ENCODE measurements around the gene PTPRN2. TPM values are rescaled to one million over a fixed set of nuclear protein-coding genes. Genes with fewer than 3 reads are reported as not detected.

Gene PTPRN2
- total and polyA plus RNA-seq, 8 donors, result 4.9 to 136 (median 46.8) TPM

DNA sequence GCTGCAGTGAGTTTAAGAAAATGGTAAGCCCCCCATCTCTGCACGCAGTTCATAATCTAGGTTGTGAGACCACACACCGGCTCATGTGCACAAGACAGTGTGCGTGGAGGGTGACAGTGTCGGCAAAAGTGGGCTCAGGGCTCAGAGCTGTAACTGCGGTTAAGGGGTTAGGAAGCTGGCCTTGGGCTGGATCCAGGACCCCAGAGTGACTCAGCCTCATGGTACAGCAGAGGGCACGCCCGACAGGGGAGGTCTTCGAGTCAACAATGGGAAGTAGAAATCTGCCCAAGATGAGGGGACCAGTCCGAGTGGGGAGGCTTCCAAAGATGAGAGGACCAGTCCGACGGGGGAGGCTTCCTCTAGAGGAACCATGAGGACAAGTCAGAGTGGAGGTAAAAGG is 813.1 kb downstream of the PTPRN2 start:
- peaks cover 0 to 20% (median 0%) of the 10 kb centered on the region in 3 donors for H3K27me3 ChIP-seq
- intact Hi-C loops (cut with DNase I; ENCODE audit: low total_unique reads), result no loop called here
- H3K27ac ChIP-seq, result no peak overlapping the region
- 87 to 96% (median 89%) methylated on average over 11 of the region's 11 CpGs for whole genome bisulfite sequencing, 5 donors
- no peak overlapping the region for H3K4me3 ChIP-seq
- H3K9me3 ChIP-seq, result peaks cover 4 to 18% (median 15%) of the 10 kb centered on the region in 4 donors
- TF ChIP-seq POLR2A (IDR thresholded peaks at IDR 0.05), result no peak
- TF ChIP-seq POLR2AphosphoS5 (IDR thresholded peaks at IDR 0.05), result no peak
- TF ChIP-seq EP300 (IDR thresholded peaks at IDR 0.05), result no peak
- TF ChIP-seq, protein P1, sequence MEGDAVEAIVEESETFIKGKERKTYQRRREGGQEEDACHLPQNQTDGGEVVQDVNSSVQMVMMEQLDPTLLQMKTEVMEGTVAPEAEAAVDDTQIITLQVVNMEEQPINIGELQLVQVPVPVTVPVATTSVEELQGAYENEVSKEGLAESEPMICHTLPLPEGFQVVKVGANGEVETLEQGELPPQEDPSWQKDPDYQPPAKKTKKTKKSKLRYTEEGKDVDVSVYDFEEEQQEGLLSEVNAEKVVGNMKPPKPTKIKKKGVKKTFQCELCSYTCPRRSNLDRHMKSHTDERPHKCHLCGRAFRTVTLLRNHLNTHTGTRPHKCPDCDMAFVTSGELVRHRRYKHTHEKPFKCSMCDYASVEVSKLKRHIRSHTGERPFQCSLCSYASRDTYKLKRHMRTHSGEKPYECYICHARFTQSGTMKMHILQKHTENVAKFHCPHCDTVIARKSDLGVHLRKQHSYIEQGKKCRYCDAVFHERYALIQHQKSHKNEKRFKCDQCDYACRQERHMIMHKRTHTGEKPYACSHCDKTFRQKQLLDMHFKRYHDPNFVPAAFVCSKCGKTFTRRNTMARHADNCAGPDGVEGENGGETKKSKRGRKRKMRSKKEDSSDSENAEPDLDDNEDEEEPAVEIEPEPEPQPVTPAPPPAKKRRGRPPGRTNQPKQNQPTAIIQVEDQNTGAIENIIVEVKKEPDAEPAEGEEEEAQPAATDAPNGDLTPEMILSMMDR (IDR thresholded peaks at IDR 0.05), result no peak
- no peaks in the 10 kb centered on the region for H3K4me1 ChIP-seq
- no peak for DNase-seq
- H3K36me3 ChIP-seq, result no peaks in the 10 kb centered on the region

DNA sequence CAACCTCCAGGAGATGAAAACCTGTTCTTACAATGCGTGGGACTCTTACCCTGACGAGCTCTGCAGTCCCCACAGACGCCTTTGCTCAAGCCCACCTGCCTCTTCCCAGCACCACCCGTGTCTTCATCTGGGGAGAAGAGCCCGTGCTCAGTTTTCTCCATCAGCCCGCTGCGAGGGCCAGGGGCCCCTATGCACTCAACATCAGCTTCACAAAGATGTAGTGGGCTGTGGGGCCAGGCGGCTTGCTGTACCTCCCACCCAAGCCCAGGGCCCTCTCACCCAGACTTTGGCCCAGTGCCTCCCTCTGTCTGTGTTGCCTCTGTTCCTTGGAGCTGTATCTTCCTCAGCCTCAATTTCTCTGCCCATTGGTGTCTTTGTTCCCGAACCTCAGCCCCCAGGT is 814.3 kb downstream of the PTPRN2 start:
- DNase-seq, result no peak
- Histone ChIP-seq H3K27me3 (peaks cover 0 to 26% (median 0%) of the 10 kb centered on the region in 3 donors), H3K27ac (no peak overlapping the region), H3K4me1 (no peaks in the 10 kb centered on the region), H3K4me3 (no peak overlapping the region), H3K36me3 (no peaks in the 10 kb centered on the region), H3K9me3 (peaks cover 4 to 18% (median 15%) of the 10 kb centered on the region in 4 donors)
- 85 to 92% (median 90%) methylated on average over 9 of the region's 9 CpGs for WGBS, 5 donors
- intact Hi-C loops (cut with DNase I; ENCODE audit: low total_unique reads), result no loop called here
- no peak for TF ChIP-seq POLR2AphosphoS5 (IDR thresholded peaks at IDR 0.05)
- TF ChIP-seq POLR2A (IDR thresholded peaks at IDR 0.05), result no peak
- TF ChIP-seq EP300 (IDR thresholded peaks at IDR 0.05), result no peak
- TF ChIP-seq, protein P1 (IDR thresholded peaks at IDR 0.05), result no peak

DNA sequence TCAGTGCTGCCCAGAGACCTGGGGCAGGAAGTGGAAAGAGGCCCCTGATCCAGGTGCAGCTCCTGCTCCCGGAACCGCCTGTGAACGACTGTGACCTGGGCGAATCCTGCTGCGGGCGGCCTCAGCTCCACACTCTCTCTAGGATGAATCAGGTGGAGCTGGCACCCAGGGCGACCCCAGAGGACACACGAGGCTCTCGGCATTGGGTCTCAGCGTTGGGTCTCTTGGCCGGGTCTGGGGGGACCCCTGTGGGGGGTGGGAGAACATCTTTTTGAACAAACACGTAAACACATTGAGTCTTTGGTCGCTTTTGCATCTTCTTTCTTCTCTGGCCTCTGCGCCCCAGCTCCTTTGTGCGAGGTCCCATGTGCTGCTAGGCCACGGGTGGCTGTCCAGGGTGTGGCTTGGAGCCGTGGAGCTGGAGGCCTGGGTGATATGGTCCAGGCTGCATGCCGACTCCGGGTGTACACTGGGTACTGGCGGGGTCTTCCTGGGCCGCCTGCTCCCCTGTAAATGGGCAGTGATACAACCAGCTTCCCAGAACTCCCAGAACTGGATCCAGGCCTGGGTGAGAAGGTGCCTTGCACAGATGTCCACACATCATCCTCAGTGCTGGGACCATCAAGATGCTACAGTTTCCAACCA is 815.0 kb downstream of the PTPRN2 start:
- no peaks in the 10 kb centered on the region for H3K4me1 ChIP-seq
- no peaks in the 10 kb centered on the region for H3K36me3 ChIP-seq
- intact Hi-C loops (cut with DNase I; ENCODE audit: low total_unique reads), result no loop called here
- H3K27me3 ChIP-seq, result peaks cover 0 to 26% (median 0%) of the 10 kb centered on the region in 3 donors
- DNase-seq, result no peak
- WGBS, 5 donors, result 74 to 95% (median 92%) methylated on average over 16 to 21 of the region's 21 CpGs
- H3K4me3 ChIP-seq, result no peak overlapping the region
- TF ChIP-seq POLR2AphosphoS5 (IDR thresholded peaks at IDR 0.05) (no peak), POLR2A (IDR thresholded peaks at IDR 0.05) (no peak), EP300 (IDR thresholded peaks at IDR 0.05) (no peak)
- TF ChIP-seq, protein P1 (IDR thresholded peaks at IDR 0.05), result no peak
- H3K9me3 ChIP-seq, result peaks cover 4 to 18% (median 15%) of the 10 kb centered on the region in 4 donors
- no peak overlapping the region for H3K27ac ChIP-seq

DNA sequence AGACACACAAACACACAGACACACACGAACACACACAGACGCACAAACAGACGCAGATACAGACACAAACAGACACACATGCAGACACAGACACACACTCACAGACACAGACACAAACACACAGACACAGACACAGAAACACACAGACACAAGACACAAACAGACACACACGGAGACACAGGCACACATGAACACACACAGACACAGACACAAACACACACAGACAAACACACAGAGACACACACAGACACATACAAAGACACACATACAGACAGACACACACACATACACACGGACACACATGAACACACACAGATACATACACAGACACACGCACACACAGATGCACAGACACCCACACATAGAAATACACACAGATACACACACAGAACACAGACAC is 815.9 kb downstream of the PTPRN2 start:
- intact Hi-C loops (cut with DNase I; ENCODE audit: low total_unique reads), result no loop called here
- WGBS, 5 donors, result 88 to 99% (median 93%) methylated on average over 6 of the region's 6 CpGs
- no peak for DNase-seq

More for the DNA sequence above, 815.9 kb downstream of the PTPRN2 start:
- Histone ChIP-seq H3K4me3 (no peak overlapping the region), H3K36me3 (no peaks in the 10 kb centered on the region), H3K4me1 (no peaks in the 10 kb centered on the region), H3K27ac (no peak overlapping the region), H3K27me3 (peaks cover 0 to 18% (median 0%) of the 10 kb centered on the region in 3 donors), H3K9me3 (peaks cover 4 to 18% (median 15%) of the 10 kb centered on the region in 4 donors)
- TF ChIP-seq, protein P1 (IDR thresholded peaks at IDR 0.05), result no peak
- TF ChIP-seq POLR2AphosphoS5 (IDR thresholded peaks at IDR 0.05) (no peak), EP300 (IDR thresholded peaks at IDR 0.05) (no peak), POLR2A (IDR thresholded peaks at IDR 0.05) (no peak)
